GM12878 (cell line): Measurements from ENCODE around the gene NADSYN1. TPM values are rescaled to one million over a fixed set of nuclear protein-coding genes. Genes with fewer than 3 reads are reported as not detected.

Experiments
- ATAC-seq: fragments of 200-7000 bp; cut with Tn5 transposase; 3 replicates; pipeline ENCODE4 v1.9.1; 2020; ENCODE audit warnings: mild to moderate bottlenecking, moderate library complexity
- BruUV-seq: library from RNA; stranded (reverse); fragments of 400-500 nt; replicated peaks from 2 replicates; lab custom pipeline; 2021; lab: Mats Ljungman, UMichigan
- CTCF ChIA-PET: fragments of 300-600 bp; sonication (Branson Sonifier 250); formaldehyde crosslinking; extraction: SDS; loops from one replicate; lab custom pipeline; 2021; ENCODE audit warnings: inconsistent platforms; lab: Yijun Ruan, JAX
- POLR2A ChIA-PET: fragments of 350-600 bp; formaldehyde crosslinking; extraction: SDS; loops from one replicate; lab custom pipeline; 2021; ENCODE audit warnings: inconsistent platforms; lab: Charles Lee
- RAD21 ChIA-PET: fragments of 300-600 bp; sonication (Branson Sonifier 250); formaldehyde crosslinking; loops from one replicate; lab custom pipeline; 2023; ENCODE audit warnings: antibody characterized with exemption; ENCODE audit not compliant: unreplicated experiment; lab: Charles Lee
- SMC1A ChIA-PET: fragments of 300-600 bp; sonication (Branson Sonifier 250); formaldehyde crosslinking; loops from one replicate; lab custom pipeline; 2023; ENCODE audit not compliant: unreplicated experiment, uncharacterized antibody; lab: Charles Lee
- DNase-seq: peaks from one replicate; pipeline ENCODE4 v3.0.0-alpha.2; 2011; ENCODE audit warnings: low read depth, low spot score
- FAIRE-seq: peaks from 3 replicates; lab custom pipeline; 2011; peaks lifted over from hg19 to GRCh38; lab: Jason Lieb, UNC
- H2AFZ ChIP-seq: 2 replicates; pipeline ENCODE4 v1.6.0; 2011; ENCODE audit warnings: low read depth, low read length, control low read depth; ENCODE audit not compliant: control insufficient read depth
- H3K27ac ChIP-seq: 2 replicates; pipeline ENCODE4 v1.5.1; 2011; ENCODE audit warnings: control low read depth; ENCODE audit not compliant: control insufficient read depth, insufficient read depth
- H3K27me3 ChIP-seq, 2 experiments: replicated peaks in 1 of 2; 2 replicates each; pipeline versions ENCODE4 v1.6.0 to v1.6.1; 2011; ENCODE audit warnings: low read length in 1 of 2; ENCODE audit not compliant: control insufficient read depth in 2 of 2, insufficient read depth in 2 of 2
- H3K36me3 ChIP-seq, 2 experiments: 2 replicates each; pipeline ENCODE4 v1.5.1; 2011; ENCODE audit warnings: low read length in 1 of 2; ENCODE audit not compliant: control insufficient read depth in 2 of 2, insufficient read depth in 2 of 2
- H3K4me1 ChIP-seq: 2 replicates; pipeline ENCODE4 v1.6.1; 2011; ENCODE audit warnings: mild to moderate bottlenecking, low read length, moderate library complexity, mixed read lengths; ENCODE audit not compliant: control insufficient read depth, insufficient read depth
- H3K4me2 ChIP-seq: 2 replicates; pipeline ENCODE4 v1.6.0; 2011; ENCODE audit warnings: control low read depth; ENCODE audit not compliant: control insufficient read depth, insufficient read depth
- H3K4me3 ChIP-seq: fragments of 200-600 bp; sonication (generic); 2 replicates; pipeline ENCODE4 v1.5.1; 2016
- H3K79me2 ChIP-seq: 2 replicates; pipeline ENCODE4 v1.6.0; 2011; ENCODE audit warnings: low read length; ENCODE audit not compliant: control insufficient read depth, insufficient read depth
- H3K9ac ChIP-seq: 2 replicates; pipeline ENCODE4 v1.8.0; 2011; ENCODE audit warnings: low read length, control low read depth, mixed read lengths; ENCODE audit not compliant: control insufficient read depth, insufficient read depth
- H3K9me3 ChIP-seq: replicated peaks from 3 replicates; pipeline ENCODE4 v1.5.1; 2011; ENCODE audit warnings: mild to moderate bottlenecking, low read length; ENCODE audit not compliant: control insufficient read depth, insufficient read depth
- H4K20me1 ChIP-seq: 2 replicates; pipeline ENCODE4 v1.6.0; 2011; ENCODE audit not compliant: control insufficient read depth, insufficient read depth
- BACH1 ChIP-seq: fragments of 450-650 bp; IDR thresholded peaks from 2 replicates; pipeline ENCODE4 v1.6.1; 2017; ENCODE audit warnings: mild to moderate bottlenecking, borderline replicate concordance
- FOXM1 ChIP-seq: IDR thresholded peaks from 2 replicates; pipeline ENCODE4 v1.6.1; 2012; ENCODE audit warnings: low read depth, mild to moderate bottlenecking, inconsistent platforms, low read length, moderate library complexity
- KDM1A ChIP-seq: fragments of 200-600 bp; sonication (generic); IDR thresholded peaks from 2 replicates; pipeline ENCODE4 v1.6.1; 2016; ENCODE audit warnings: borderline replicate concordance
- KLF5 ChIP-seq: fragments of 450-650 bp; IDR thresholded peaks from 2 replicates; pipeline ENCODE4 v1.6.1; 2014; ENCODE audit warnings: mild to moderate bottlenecking; ENCODE audit not compliant: partially characterized antibody
- NBN ChIP-seq: fragments of 450-650 bp; IDR thresholded peaks from 2 replicates; pipeline ENCODE4 v1.6.1; 2016
- NR2C2 ChIP-seq: IDR thresholded peaks from 2 replicates; pipeline ENCODE4 v1.6.1; 2011; ENCODE audit warnings: borderline replicate concordance, low read depth; ENCODE audit not compliant: control insufficient read depth, insufficient read length
- RCOR1 ChIP-seq: conservative IDR thresholded peaks from 2 replicates; pipeline ENCODE4 v1.6.1; 2012; ENCODE audit warnings: low read depth, low read length, improper control_type of control experiment
- SIN3A ChIP-seq: IDR thresholded peaks from 2 replicates; pipeline ENCODE4 v1.6.1; 2012; ENCODE audit warnings: low read depth, low read length, improper control_type of control experiment
- SMC3 ChIP-seq: IDR thresholded peaks from 2 replicates; pipeline ENCODE4 v1.6.1; 2011; ENCODE audit warnings: low read length, improper control_type of control experiment, borderline replicate concordance
- TARDBP ChIP-seq: IDR thresholded peaks from 2 replicates; pipeline ENCODE4 v1.6.1; 2016; ENCODE audit warnings: borderline replicate concordance
- ZBED1 ChIP-seq: IDR thresholded peaks from 2 replicates; pipeline ENCODE4 v1.6.1; 2016; ENCODE audit warnings: borderline replicate concordance
- ZBTB40 ChIP-seq: fragments of 450-650 bp; IDR thresholded peaks from 2 replicates; pipeline ENCODE4 v1.6.1; 2016; ENCODE audit warnings: mild to moderate bottlenecking, moderate library complexity, borderline replicate concordance
- WGBS: methylation state at CpG from one replicate; pipeline ENCODE4 v1.1.6; 2016; ENCODE audit warnings: low lambda C conversion rate; ENCODE audit not compliant: insufficient replicate concordance, insufficient coverage; ENCODE audit errors: missing lambda C conversion rate; 5-methylcytosine and 5-hydroxymethylcytosine counted together
- in situ Hi-C: fragments of 300-500 bp; cut with MboI; formaldehyde crosslinking; loops from 9 replicates; pipeline ENCODE4 v1.14.3; 2018; ENCODE audit warnings: mixed read lengths
- intact Hi-C: fragments of 100-400 bp; cut with micrococcal nuclease; formaldehyde crosslinking; loops from one replicate; pipeline ENCODE4 v1.14.2; 2022; ENCODE audit not compliant: unreplicated experiment
- polyA plus RNA-seq, 11 experiments: library from polyadenylated mRNA; depleted of rRNA in 4 of 11; unstranded in 6 of 11; stranded (reverse) in 5 of 11; fragments of >200 nt; fragmentation: Nextera tagmentation in 4 of 11; fragmentation: Illumina TruSeq in 1 of 11; extraction: Ambion mirVana in 4 of 11; extraction: Trizol in 1 of 11; gene quantifications; 1 replicate in 1 of 11; 2 replicates in 10 of 11; pipeline versions ENCODE4 v1.2.1 to v1.2.3, GENCODE V29; 2011 to 2016; ENCODE audit warnings: inconsistent platforms in 2 of 11, missing spikeins in 2 of 11, low read depth in 1 of 11
- total RNA-seq, 4 experiments: library from RNA; depleted of rRNA in 3 of 4; stranded (reverse); fragments of >200 nt in 3 of 4; fragmentation: Illumina TruSeq in 1 of 4; extraction: Trizol in 1 of 4; gene quantifications; 2 replicates each; pipeline versions ENCODE4 v1.2.1 to v1.2.3, GENCODE V29; 2013 to 2021

The NADSYN1 gene
- total and polyA plus RNA-seq, 10 of the 15 experiments (the other 5 are each of a cell fraction or from before 2014, with no cell fraction given), result 12.2 to 90.2 (median 69.5) TPM

- Histone ChIP-seq H3K79me2 (no peaks in the 10 kb centered on the region), H3K9ac (no peak overlapping the region), H2AFZ (no peak overlapping the region), H3K9me3 (no peaks in the 10 kb centered on the region), H3K4me1 (no peaks in the 10 kb centered on the region), H3K27ac (no peak overlapping the region), H4K20me1 (no peaks in the 10 kb centered on the region), H3K4me3 (no peak overlapping the region), H3K4me2 (no peak overlapping the region), H3K27me3 (no peaks in the 10 kb centered on the region), H3K36me3 (peaks cover 19 to 24% of the 10 kb centered on the region in 2 experiments)
- TF ChIP-seq ZBTB40 (no peak), SIN3A (no peak)
- WGBS, result 98% methylated on average over 6 of the region's 6 CpGs
- no TSS peak for BruUV-seq
- intact Hi-C loops (no loop called here), in situ Hi-C loops (no loop called here)
- no peak for DNase-seq
- ChIA-PET POLR2A (no interaction called here), RAD21 (no interaction called here), SMC1A (no interaction called here), CTCF (no interaction called here)
- no peak for FAIRE-seq
- no peak for ATAC-seq
These were observed 17.9 kb downstream of the NADSYN1 start for GRCh38 chr11:71470946-71471345.

GRCh38 chr11:71472357-71472885, 19.4 kb downstream of the NADSYN1 start:
- CTCF ChIA-PET, result no interaction called here

More at GRCh38 chr11:71472357-71472885, 19.4 kb downstream of the NADSYN1 start:
- peaks cover 18 to 25% of the 10 kb centered on the region in 2 experiments for H3K36me3 ChIP-seq
- ChIA-PET POLR2A (no interaction called here), SMC1A (no interaction called here), RAD21 (no interaction called here)
- H2AFZ ChIP-seq, result no peak overlapping the region
- no peak overlapping the region for H3K27ac ChIP-seq
- H4K20me1 ChIP-seq, result no peaks in the 10 kb centered on the region
- intact Hi-C loops, result no loop called here
- FAIRE-seq (no peak), ATAC-seq (no peak), DNase-seq (no peak)
- no peak overlapping the region for H3K9ac ChIP-seq
- no peaks in the 10 kb centered on the region for H3K9me3 ChIP-seq
- 78% methylated on average over 9 of the region's 10 CpGs for WGBS
- H3K4me2 ChIP-seq, result no peak overlapping the region
- no peaks in the 10 kb centered on the region for H3K27me3 ChIP-seq
- BruUV-seq, result no TSS peak
- H3K79me2 ChIP-seq, result no peaks in the 10 kb centered on the region
- no peaks in the 10 kb centered on the region for H3K4me1 ChIP-seq
- in situ Hi-C loops, result no loop called here
- TF ChIP-seq SMC3, result no peak
- TF ChIP-seq NBN, result no peak
- no peak for TF ChIP-seq BACH1
- no peak for TF ChIP-seq KDM1A
- no peak for TF ChIP-seq NR2C2
- TF ChIP-seq SIN3A, result no peak
- TF ChIP-seq FOXM1, result no peak
- TF ChIP-seq KLF5, result no peak
- TF ChIP-seq ZBED1, result no peak
- no peak for TF ChIP-seq TARDBP
- no peak for TF ChIP-seq RCOR1
- H3K4me3 ChIP-seq, result no peak overlapping the region
